K562 (cell line): Measurements from ENCODE around the gene SLC39A5. TPM values are rescaled to one million over a fixed set of nuclear protein-coding genes. Genes with fewer than 3 reads are reported as not detected.

ENCODE experiments used
- ATAC-seq: fragments of 200-7000 bp; cut with Tn5 transposase; 3 replicates; pipeline ENCODE4 v1.9.1; 2020; ENCODE audit warnings: moderate library complexity
- BruUV-seq: library from RNA; stranded (reverse); fragments of 400-500 nt; replicated peaks from 2 replicates; lab custom pipeline; 2021; lab: Mats Ljungman, UMichigan
- CTCF ChIA-PET: fragments of 300-600 bp; formaldehyde crosslinking; extraction: SDS; loops from one replicate; lab custom pipeline; 2021; ENCODE audit warnings: low intra/inter-chr PET ratio; lab: Yijun Ruan, JAX
- POLR2A ChIA-PET: fragments of 300-600, 350-650 bp; sonication (Branson Sonifier 250); formaldehyde crosslinking; extraction: SDS; loops from one replicate; lab custom pipeline; 2021; ENCODE audit warnings: antibody characterized with exemption, inconsistent platforms; lab: Yijun Ruan, JAX
- DNase-seq, 4 experiments: peaks; one replicate each; pipeline versions ENCODE4 v3.0.0 to v3.0.0-alpha.2; 2011 to 2018; ENCODE audit warnings: low spot score in 3 of 4, mixed read lengths in 3 of 4; ENCODE audit errors: extremely low read depth in 1 of 4
- FAIRE-seq: peaks from 2 replicates; lab custom pipeline; 2011; peaks lifted over from hg19 to GRCh38; lab: Jason Lieb, UNC
- H2AFZ ChIP-seq: 2 replicates; pipeline ENCODE4 v1.6.0; 2011; ENCODE audit warnings: low read depth, low read length, control low read depth, inconsistent platforms
- H3K27ac ChIP-seq: fragments of 200-600 bp; 3 replicates; pipeline ENCODE4 v1.8.0; 2011; ENCODE audit warnings: low read depth, mild to moderate bottlenecking, control low read depth, inconsistent platforms, low read length, moderate library complexity, mixed read lengths; ENCODE audit errors: extremely low read depth
- H3K27me3 ChIP-seq, 2 experiments: fragments of 300-600 bp in 1 of 2; 2 replicates in 1 of 2; 3 replicates in 1 of 2; pipeline versions ENCODE4 v1.6.0 to v1.8.0; 2011; ENCODE audit warnings: inconsistent platforms in 2 of 2, low read length in 2 of 2, mild to moderate bottlenecking in 1 of 2, mixed read lengths in 1 of 2, moderate library complexity in 1 of 2; ENCODE audit not compliant: control insufficient read depth in 2 of 2, insufficient read depth in 2 of 2
- H3K36me3 ChIP-seq: fragments of 300-600 bp; 3 replicates; pipeline ENCODE4 v1.8.0; 2011; ENCODE audit warnings: mild to moderate bottlenecking, low read length, inconsistent platforms; ENCODE audit not compliant: control insufficient read depth, insufficient read depth
- H3K4me1 ChIP-seq, 2 experiments: fragments of 200-600 bp in 1 of 2; replicated peaks in 1 of 2; 2 replicates in 1 of 2; 3 replicates in 1 of 2; pipeline versions ENCODE4 v1.5.1 to v1.8.0; 2011; ENCODE audit warnings: inconsistent platforms in 2 of 2, low read length in 2 of 2, mild to moderate bottlenecking in 1 of 2, mixed read lengths in 1 of 2, moderate library complexity in 1 of 2; ENCODE audit not compliant: control insufficient read depth in 2 of 2, insufficient read depth in 2 of 2
- H3K4me2 ChIP-seq: 2 replicates; pipeline ENCODE4 v1.6.1; 2011; ENCODE audit warnings: low read length, control low read depth, inconsistent platforms, mixed read lengths; ENCODE audit not compliant: insufficient read depth
- H3K4me3 ChIP-seq: fragments of 200-600 bp; sonication (generic), shearing (Covaris generic); 2 replicates; pipeline ENCODE4 v1.5.1; 2016; ENCODE audit warnings: control low read depth, inconsistent platforms
- H3K79me2 ChIP-seq: fragments of 200-600 bp; 3 replicates; pipeline ENCODE4 v1.8.0; 2011; ENCODE audit warnings: low read length, inconsistent platforms; ENCODE audit not compliant: control insufficient read depth, insufficient read depth
- H3K9ac ChIP-seq, 2 experiments: 2 replicates each; pipeline versions ENCODE4 v1.6.0 to v1.6.1; 2011; ENCODE audit warnings: low read depth in 2 of 2, low read length in 2 of 2, control low read depth in 1 of 2, inconsistent platforms in 1 of 2, mild to moderate bottlenecking in 1 of 2, mixed read lengths in 1 of 2; ENCODE audit not compliant: insufficient read depth in 1 of 2
- H3K9me1 ChIP-seq: one replicate; pipeline ENCODE4 v1.6.0; 2011; ENCODE audit warnings: inconsistent platforms, mild to moderate bottlenecking, low read length, moderate library complexity; ENCODE audit not compliant: control insufficient read depth, insufficient read depth
- H3K9me3 ChIP-seq: replicated peaks from 2 replicates; pipeline ENCODE4 v1.5.1; 2011; ENCODE audit warnings: low read depth, low read length, inconsistent platforms; ENCODE audit not compliant: control insufficient read depth, insufficient read depth
- H4K20me1 ChIP-seq: replicated peaks from 2 replicates; pipeline ENCODE4 v1.6.1; 2011; ENCODE audit warnings: low read length, inconsistent platforms, mixed read lengths; ENCODE audit not compliant: control insufficient read depth, insufficient read depth
- DDX20 ChIP-seq: fragments of 450-650 bp; IDR thresholded peaks from 2 replicates; pipeline ENCODE4 v1.6.1; 2016; ENCODE audit warnings: missing genetic modification characterization, low read depth, mild to moderate bottlenecking, missing compliant biosample characterization, moderate library complexity
- NCOR1 ChIP-seq: fragments of 450-650 bp; IDR thresholded peaks from 2 replicates; pipeline ENCODE4 v1.6.1; 2016; ENCODE audit warnings: mild to moderate bottlenecking, moderate library complexity
- TCF7L2 ChIP-seq: fragments of 150-350 bp; IDR thresholded peaks from 2 replicates; pipeline ENCODE4 v1.6.1; 2016; ENCODE audit warnings: low read depth, mild to moderate bottlenecking, low read length, moderate library complexity
- ZFP36 ChIP-seq: fragments of 150-350 bp; IDR thresholded peaks from 2 replicates; pipeline ENCODE4 v1.6.1; 2018; ENCODE audit warnings: low read length, low read depth; ENCODE audit not compliant: partially characterized antibody
- ZNF217 ChIP-seq: sonication (generic); formaldehyde crosslinking; IDR thresholded peaks from 2 replicates; pipeline ENCODE4 v1.8.0; 2022; ENCODE audit warnings: mild to moderate bottlenecking, missing genetic modification reagents
- WGBS: fragments of 100-300 bp; shearing (Covaris generic); methylation state at CpG from one replicate; pipeline ENCODE4 v1.1.6; 2016; ENCODE audit warnings: low coverage, mixed read lengths; ENCODE audit not compliant: insufficient coverage; ENCODE audit errors: missing lambda C conversion rate; 5-methylcytosine and 5-hydroxymethylcytosine counted together
- in situ Hi-C: fragments of 300-500 bp; cut with MboI; formaldehyde crosslinking; loops from 4 replicates; pipeline ENCODE4 v1.15.0; 2018; ENCODE audit warnings: inconsistent platforms, mixed read lengths
- intact Hi-C: fragments of 100-400 bp; cut with micrococcal nuclease; formaldehyde crosslinking; loops from 2 replicates; pipeline ENCODE4 v1.14.2; 2022
- polyA plus RNA-seq, 8 experiments: library from polyadenylated mRNA; depleted of rRNA in 4 of 8; stranded (reverse) in 5 of 8; unstranded in 3 of 8; fragments of >200 nt; fragmentation: Nextera tagmentation in 2 of 8; fragmentation: Illumina TruSeq in 1 of 8; extraction: Ambion mirVana in 2 of 8; extraction: Trizol in 1 of 8; gene quantifications; 2 replicates each; pipeline versions ENCODE4 v1.2.1 to v1.2.3, GENCODE V29; 2011 to 2014; ENCODE audit warnings: inconsistent platforms in 1 of 8, missing spikeins in 1 of 8
- total RNA-seq, 7 experiments: library from RNA; depleted of rRNA in 6 of 7; stranded (reverse); fragments of >200 nt in 6 of 7; fragmentation: Illumina TruSeq in 2 of 7; extraction: Trizol in 2 of 7; gene quantifications; 2 replicates each; pipeline versions ENCODE4 v1.2.1 to v1.2.3, GENCODE V29; 2011 to 2021; ENCODE audit warnings: low replicate concordance in 1 of 7
- TF ChIP-seq, protein P1 (sequence below), 2 experiments: fragments of 450-650 bp in 1 of 2; sonication (generic) in 1 of 2; formaldehyde crosslinking in 1 of 2; IDR thresholded peaks in 1 of 2; conservative IDR thresholded peaks in 1 of 2; 2 replicates each; pipeline versions ENCODE4 v1.6.1 to v1.8.1; 2016 to 2023; ENCODE audit warnings: mild to moderate bottlenecking in 2 of 2, moderate library complexity in 2 of 2, inconsistent platforms in 1 of 2, missing genetic modification reagents in 1 of 2
- TF ChIP-seq, protein P2 (sequence below): sonication (generic); formaldehyde crosslinking; IDR thresholded peaks from 2 replicates; pipeline ENCODE4 v1.8.0; 2022; ENCODE audit warnings: missing genetic modification reagents, mild to moderate bottlenecking, moderate library complexity, borderline replicate concordance

SLC39A5 gene
- total and polyA plus RNA-seq, 9 of the 15 experiments (the other 6 are each of a cell fraction or from before 2014, with no cell fraction given) = 0.08 to 0.10 TPM; not detected in 7

DNA sequence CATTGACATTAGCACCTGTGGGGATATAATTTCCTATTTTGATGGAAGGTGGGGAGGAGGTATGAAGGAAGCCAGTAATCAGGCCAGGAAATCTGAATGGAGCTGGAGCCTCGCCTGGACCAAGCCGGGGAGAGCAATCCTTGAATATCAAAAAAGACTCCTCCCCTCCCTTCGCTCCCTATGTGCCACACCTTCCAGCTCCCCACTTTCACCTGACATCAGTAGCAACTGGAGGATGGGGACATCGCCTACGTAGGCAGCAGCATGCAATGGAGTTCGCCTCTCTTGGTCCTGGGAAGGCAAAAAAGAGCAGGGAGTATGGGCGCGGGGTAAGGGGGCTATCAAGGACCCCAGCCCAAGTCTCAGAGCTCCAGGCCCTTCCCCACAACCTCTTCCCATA is 27.2 kb downstream of the SLC39A5 start:
- Histone ChIP-seq H3K9me1 (no peaks in the 10 kb centered on the region), H3K4me3 (peak overlapping the region; percentile 91), H3K9me3 (no peaks in the 10 kb centered on the region), H3K4me1 (peaks cover 12 to 20% of the 10 kb centered on the region in 2 experiments; a peak in 4 of 5 replicates), H3K27ac (no peak overlapping the region; the same call in 1 of the 3 replicates), H3K4me2 (peak overlapping the region; percentile 97), H3K36me3 (peaks cover 51% of the 10 kb centered on the region; the same call in 2 of the 3 replicates), H3K27me3 (no peaks in the 10 kb centered on the region), H4K20me1 (peaks cover 6% of the 10 kb centered on the region), H3K79me2 (peaks cover 24% of the 10 kb centered on the region), H2AFZ (peak overlapping the region; percentile 98; the same call in 1 of the 2 replicates), H3K9ac (peak overlapping the region; percentile 85 to 95)
- 65% methylated on average over 6 of the region's 8 CpGs for WGBS
- no TSS peak for BruUV-seq
- ChIA-PET CTCF (interaction anchor here (0.5 to 2.4 kb wide), 2 partner anchors 67 to 211 kb away, joined by 5 to 11 read pairs; partner anchors contain the start of genes SMARCC2 and SPRYD4), POLR2A (interaction anchor here (2.1 kb wide), 1 partner anchor 23 kb away, joined by 7 read pairs; no protein-coding TSS in a partner anchor)
- ATAC-seq (no peak), FAIRE-seq (no peak), DNase-seq (no peak)
- intact Hi-C loops = no loop called here
- in situ Hi-C loops = loop anchor here (5.0 kb wide), 1 partner anchor 65 kb away; no protein-coding TSS in a partner anchor
- TF ChIP-seq, protein P1, sequence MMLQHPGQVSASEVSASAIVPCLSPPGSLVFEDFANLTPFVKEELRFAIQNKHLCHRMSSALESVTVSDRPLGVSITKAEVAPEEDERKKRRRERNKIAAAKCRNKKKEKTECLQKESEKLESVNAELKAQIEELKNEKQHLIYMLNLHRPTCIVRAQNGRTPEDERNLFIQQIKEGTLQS (IDR thresholded peaks at IDR 0.05) = no peak
- TF ChIP-seq, protein P1 (CRISPR knock-in tag; conservative IDR thresholded peaks at IDR 0.05) = no peak
- TF ChIP-seq ZFP36 = no peak
- no peak for TF ChIP-seq TCF7L2
- TF ChIP-seq, protein P2, sequence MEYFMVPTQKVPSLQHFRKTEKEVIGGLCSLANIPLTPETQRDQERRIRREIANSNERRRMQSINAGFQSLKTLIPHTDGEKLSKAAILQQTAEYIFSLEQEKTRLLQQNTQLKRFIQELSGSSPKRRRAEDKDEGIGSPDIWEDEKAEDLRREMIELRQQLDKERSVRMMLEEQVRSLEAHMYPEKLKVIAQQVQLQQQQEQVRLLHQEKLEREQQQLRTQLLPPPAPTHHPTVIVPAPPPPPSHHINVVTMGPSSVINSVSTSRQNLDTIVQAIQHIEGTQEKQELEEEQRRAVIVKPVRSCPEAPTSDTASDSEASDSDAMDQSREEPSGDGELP = no peak
- TF ChIP-seq DDX20 (tag) = no peak
- TF ChIP-seq NCOR1 = no peak
- no peak for TF ChIP-seq ZNF217 (CRISPR knock-in tag)
